ENCODE results near the gene SHBG.
"Not testable (repeated sequence)": the region's sequence is repeated elsewhere in the genome, so short reads cannot be mapped to it uniquely, and the experiment has no call there.

Gene SHBG

DNA sequence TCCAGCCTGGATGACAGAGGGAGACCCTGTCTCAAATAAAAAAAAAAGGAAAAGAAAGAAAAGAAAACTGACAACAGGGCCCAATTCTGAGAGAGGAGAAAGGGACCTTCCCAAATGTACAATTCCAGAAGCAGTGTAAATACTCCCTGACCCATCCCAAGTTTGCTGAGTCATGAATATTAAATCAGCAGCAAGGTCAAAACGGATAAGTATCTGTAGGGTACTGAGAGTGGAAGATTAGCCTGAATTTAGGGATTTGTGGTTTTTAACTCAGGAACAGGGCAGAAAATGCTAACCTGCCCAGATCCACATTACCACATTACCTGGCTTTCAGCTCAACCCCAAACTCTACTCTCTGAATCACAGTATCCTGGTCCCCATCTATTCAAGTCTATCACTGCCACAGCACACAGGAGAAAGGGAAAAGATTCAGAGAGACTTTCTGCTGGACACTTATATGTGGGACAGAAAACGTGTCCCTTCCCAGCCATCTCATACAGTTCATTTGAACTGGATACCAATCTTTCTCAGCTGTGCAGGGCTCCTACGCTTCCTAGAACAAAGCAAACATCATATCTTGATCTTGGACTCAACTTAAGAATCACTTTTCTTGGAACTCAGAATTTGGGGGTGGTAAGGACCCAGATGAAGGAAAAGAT lies 18.2 kb upstream of the SHBG start:
- DNase-seq (ENCODE audit: low read depth in 2 of 2, low spot score in 1 of 2) = no peak

DNA sequence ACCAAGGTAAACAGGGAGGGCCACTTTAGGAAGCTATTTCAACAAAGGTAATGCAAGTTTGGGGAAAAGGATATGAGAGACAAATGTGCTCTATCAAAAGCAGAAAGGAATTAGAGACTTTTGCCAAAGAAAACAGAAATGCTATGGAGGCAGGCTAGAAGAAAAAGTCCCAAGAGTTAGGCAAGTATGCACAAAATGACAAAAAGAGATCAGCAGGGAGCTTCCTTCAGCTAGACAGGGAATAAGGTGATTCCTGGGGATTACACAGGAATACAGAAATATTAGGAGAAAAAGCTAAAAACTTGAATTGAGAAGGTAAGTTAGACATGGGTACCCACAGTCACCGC lies 17.7 kb upstream of the SHBG start:
- DNase-seq (ENCODE audit: low read depth in 2 of 2, low spot score in 1 of 2) = no peak

DNA sequence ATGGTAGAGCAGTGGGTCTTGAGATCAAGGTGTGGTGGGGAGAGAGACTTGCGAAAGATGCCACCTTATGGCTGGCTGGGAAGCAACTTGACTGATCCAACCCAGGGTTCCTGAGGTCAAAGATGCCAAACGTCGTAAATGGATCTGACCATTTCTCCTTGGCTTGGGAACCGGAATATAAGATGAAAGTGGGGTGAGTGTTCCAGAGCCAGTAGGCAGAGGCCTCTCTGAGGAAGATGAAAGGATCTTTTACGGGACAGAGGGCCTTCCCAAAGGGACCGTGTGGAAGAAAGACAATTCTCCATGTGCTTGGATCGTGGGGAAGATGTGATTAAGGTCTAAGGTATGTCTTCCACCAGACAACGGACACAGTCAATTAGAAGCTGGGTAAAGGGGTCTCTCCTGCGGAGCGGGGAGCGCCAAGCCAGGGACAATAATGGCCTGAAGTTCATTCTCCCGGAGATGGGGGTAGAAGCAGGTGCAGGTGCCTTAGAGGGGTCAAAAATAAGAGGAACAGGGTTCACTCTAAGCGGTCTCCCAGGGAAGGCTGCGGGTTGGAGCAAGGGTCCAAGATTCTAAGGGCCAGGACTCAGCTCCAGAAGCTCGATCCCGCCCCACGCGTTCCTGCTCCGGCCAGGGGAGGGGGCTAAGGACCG lies 16.0 kb upstream of the SHBG start:
- DNase-seq (ENCODE audit: low read depth in 2 of 2, low spot score in 1 of 2) = no peak

DNA sequence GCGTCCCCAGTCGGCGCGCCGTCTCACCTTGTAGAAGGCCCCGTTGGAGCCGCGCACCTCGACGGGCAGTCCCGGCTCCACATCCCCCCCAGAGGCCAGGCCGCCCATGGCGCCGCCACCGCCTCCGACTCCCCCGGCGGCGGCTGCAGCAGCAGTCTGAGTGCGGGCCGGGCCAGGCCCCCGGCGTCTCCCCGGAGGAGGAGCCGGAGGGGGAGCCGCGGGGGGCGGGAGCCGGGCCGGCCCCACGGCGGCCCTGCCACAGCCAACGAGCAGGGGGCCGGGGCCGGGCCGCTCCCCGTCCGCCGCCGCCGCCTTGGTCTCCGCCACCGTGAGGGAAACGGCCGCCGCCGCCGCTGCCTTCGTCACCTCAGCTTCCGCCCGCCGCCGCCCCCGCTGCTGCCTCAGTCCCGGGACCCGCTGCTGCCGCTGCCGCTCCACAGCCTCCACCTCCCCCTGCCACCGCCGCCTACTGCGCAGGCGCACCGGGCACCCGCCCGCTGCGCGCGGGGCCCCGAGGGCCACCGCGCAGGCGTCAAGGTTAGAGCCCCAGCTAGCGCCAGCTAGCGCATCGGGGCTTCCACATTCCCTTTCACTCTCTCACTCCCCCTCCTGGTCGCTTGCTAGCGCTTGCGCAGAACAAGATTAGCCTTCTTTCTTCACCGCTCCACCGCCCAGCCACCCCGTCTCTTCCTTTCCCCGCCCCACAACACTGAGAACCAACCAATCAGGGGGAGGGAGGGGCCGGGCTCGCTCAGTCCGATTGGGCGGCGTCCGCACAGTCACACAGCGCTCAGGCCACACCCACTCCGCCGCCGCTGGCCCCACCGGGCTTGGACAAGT lies 15.3 kb upstream of the SHBG start, which contains the start of gene FXR2:
TSS of gene FXR2 (minus strand) at position 473 of the 840 bp plus-strand sequence. CDS start at position 108, 365 bp downstream.
- DNase-seq (ENCODE audit: low read depth in 2 of 2, low spot score in 1 of 2) = peak; percentile 94 to 97

DNA sequence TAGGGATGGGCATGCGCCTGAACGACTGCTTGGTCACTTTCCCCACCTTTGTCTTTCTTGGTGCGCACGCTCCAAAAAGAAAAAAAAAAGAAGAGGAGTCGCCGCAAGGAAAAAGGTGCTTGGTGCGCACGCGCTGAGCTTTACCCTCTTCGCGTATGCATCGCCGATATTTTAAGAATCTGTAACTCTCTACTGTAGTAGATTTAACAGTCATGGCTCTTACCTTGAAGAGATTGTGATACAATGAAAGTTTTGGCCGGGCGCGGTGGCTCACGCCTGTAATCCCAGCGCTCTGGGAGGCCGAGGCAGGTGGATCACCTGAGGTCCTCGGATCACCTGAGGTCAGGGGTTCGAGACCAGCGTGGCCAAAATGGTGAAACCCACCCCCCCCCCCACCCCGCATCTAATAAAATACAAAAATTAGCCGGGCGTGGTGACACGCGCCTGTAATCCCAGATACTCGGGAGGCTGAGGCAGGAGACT lies 14.6 kb upstream of the SHBG start:
- no peak for DNase-seq (ENCODE audit: low read depth in 2 of 2, low spot score in 1 of 2)

DNA sequence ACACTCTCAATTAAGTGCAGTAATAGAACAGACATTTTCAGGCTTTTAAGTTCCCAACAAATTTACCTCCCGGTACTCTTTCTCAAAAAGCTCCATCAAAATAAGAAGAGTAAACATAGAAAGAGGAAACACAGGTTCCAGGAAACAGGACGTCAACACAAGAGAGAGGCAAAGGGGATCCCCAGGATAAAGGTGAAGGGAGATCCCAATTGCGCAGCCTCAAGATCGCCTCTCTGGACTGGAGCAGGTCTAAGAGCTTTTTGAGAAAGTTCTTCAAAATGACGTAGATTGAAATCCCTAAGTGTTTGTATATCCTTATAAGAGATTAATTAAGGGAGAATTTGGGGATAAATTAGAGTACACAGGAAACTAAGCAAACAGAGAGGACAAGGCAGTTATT lies 11.3 kb upstream of the SHBG start:
- DNase-seq (ENCODE audit: low read depth in 2 of 2, low spot score in 1 of 2) = no peak

DNA sequence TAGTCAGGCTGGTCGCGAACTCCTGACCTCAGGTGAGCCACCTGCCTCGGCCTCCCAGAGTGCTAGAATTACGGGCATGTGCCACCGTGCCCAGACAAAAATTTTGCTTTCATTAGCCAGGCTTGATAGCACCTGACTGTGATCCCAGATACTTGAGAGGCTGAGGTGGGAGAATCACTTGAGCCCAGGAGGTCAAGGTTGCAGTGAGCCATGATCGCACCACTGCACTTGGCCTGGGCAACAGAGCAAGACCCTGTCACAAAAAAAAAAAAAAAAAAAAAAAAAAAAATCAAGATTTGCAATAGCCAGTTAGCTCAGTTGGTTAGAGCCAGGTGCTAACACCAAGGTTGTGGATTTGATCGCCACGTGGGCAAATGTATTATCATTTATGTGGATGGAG lies 9.1 kb upstream of the SHBG start:
- no peak for DNase-seq (ENCODE audit: low read depth in 2 of 2, low spot score in 1 of 2)

DNA sequence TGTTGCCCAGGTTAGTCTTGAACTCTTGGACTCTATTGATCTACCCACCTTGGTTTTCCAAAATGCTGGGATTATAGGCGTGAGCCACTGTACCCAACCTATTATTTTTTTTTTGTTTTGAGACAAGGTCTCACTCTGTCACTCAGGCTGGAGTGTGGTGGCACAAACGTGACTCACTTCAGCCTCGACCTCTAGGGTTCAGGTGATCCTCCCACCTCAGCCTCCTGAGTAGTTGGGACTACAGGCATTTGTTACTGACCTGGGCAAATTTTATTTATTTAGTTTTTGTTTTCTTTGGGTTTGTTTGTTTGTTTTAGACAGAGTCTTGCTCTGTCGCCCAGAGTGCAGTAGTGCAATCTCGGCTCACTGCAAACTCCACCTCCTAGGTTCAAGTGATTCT lies 6.3 kb upstream of the SHBG start:
- DNase-seq (ENCODE audit: low read depth in 2 of 2, low spot score in 1 of 2) = no peak

DNA sequence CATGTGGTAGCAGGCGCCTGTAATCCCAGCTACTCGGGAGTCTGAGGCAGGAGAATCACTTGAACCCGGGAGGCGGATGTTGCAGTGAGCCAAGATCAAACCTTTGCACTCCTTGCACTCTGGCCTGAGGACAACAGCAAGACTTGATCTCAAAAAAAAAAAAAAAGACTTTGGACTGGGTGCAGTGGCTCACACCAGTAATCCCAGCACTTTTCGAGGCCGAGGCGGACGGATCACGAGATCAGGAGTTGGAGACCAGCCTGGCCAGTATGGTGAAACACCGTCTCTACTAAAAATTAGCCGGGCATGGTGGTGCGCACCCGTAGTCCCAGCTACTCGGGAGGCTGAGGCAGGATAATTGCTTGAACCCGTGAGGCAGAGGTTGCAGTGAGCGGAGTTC lies 4.2 kb upstream of the SHBG start:
- not testable (repeated sequence) for DNase-seq (ENCODE audit: low read depth in 2 of 2, low spot score in 1 of 2)

DNA sequence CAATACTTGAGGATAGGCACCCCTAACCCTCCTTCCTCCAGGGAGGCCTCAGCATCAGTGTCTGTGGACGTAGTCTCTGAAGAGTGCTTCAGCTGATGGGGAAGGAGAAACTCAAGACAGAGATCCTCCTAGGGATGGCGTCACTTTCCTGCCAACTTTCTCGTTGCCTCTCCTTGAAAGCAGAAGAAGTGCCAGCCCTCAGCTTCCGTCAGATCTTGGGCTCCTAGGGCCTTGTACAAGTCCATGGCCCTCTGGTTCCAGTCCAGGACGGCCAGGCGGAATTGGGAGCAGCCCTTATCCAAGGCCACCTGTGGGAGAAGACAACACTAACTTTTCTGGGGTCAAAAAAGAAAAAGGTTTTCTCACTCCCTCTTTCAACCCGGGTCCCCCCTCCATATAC lies 3.6 kb upstream of the SHBG start:
- DNase-seq (ENCODE audit: low read depth in 2 of 2, low spot score in 1 of 2) = no peak

DNA sequence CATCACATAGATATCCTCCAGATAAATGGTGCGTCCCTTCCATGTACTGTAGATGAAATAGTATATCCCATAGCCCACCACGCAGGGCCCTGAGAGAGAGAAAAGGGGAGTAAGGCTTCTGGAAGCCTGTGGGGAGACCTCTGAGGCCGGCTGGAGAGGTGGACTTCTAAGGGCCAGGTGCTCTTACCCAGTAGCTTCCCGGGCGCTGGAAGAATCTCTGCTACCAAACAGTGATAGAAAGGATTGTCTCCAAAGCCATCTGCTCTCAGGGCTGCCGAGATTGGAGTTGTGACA lies 3.0 kb upstream of the SHBG start:
- DNase-seq (ENCODE audit: low read depth in 2 of 2, low spot score in 1 of 2) = no peak

DNA sequence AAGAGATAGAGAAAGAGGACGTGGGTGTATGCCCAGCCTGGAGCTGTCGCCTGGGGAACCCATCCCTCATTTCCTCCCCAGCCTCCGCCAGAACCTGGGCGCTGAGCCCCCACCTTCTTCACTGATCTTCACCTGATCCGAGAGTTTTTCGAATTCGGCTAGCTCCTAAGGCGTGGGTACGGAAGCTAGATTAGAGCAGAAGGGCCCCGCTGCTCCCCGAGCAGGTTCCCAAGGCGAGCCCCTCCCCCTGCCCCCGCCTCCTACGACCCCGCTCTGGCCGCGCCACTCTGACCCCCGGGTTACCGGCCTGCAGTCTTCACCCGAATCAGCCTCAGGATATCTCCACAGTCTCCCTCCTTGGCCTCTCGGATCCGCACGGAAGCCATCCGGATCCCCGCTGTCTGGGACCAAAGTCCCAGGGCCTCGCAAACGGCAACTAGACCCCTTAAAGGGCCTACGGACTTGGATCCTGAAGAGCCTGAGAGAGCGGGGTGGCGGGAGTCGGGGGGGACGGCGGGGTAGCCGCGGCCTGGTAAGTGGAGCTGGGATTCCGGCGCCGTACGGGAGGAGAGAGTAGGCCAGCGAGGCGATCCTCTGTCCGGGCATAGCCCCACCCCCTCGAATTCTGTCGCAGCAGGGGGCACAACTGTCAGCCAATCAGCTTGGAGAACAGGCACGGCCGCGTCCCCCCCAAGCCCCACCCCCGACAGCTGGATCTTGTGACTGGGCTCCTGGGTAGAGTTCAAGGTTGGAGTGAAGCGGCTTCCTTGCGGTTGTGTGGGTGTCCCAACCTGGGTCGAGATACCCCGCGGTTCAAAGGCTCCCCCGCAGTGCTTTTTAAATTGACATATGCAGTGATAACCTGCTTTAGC lies 2.4 kb upstream of the SHBG start, which contains the start of gene SAT2:
TSS of gene SAT2 (minus strand) at position 572 of the 872 bp plus-strand sequence. CDS start at position 386, 186 bp downstream.
- peak; percentile 70 to 73 for DNase-seq (ENCODE audit: low read depth in 2 of 2, low spot score in 1 of 2)

DNA sequence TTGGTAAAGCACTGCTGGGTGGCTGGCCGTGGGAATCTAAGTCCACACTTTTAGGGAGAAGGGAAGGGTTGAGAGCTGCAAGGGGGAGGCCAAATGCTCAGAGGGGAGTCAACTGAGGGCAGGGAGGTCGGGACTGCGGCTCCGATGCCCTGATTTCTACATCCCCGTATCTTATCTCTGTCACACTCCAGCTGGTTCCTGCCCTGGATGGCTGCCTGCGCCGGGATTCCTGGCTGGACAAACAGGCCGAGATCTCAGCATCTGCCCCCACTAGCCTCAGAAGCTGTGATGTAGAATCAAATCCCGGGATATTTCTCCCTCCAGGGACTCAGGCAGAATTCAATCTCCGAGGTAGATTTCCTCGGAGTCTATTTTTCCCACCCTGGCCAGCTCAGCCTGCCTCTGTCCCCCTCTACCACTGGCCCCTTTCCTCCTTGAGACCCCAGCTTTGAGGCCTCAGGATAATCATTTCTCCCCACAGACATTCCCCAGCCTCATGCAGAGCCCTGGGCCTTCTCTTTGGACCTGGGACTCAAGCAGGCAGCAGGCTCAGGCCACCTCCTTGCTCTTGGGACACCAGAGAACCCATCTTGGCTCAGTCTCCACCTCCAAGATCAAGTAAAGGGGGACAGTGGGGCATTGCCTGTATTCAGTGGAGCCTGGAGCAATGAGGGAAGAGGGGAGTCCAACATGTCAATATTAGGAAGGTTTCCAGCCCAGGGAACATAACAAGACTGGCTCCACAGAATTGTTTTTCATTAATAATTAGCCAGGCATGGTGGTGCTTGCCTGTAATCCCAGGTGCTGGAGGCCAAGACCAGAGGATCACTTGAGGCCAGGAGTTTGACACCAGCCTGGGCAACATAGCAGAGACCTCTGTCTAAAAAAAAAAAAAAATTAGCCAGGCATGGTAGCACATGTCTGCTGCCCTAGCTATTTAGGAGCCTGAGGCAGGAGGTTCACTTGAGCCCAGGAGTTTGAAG lies 1.8 kb downstream of the SHBG start:
- no peak for DNase-seq (ENCODE audit: low read depth in 2 of 2, low spot score in 1 of 2)

DNA sequence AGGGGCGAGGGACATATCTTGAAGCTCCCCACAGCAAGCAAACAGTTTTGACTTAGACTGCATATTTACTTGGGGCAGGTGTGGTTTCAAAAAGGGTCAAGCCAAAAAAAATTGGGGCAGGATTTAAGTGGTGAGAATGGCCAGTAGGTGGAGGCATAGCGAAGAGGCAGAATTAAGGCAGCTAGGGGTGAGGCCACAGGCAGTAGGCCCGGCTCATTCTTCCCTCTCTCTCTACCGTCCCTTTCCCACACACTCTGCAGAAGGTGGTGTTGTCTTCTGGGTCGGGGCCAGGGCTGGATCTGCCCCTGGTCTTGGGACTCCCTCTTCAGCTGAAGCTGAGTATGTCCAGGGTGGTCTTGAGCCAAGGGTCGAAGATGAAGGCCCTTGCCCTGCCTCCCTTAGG lies 2.6 kb downstream of the SHBG start:
- no peak for DNase-seq (ENCODE audit: low read depth in 2 of 2, low spot score in 1 of 2)

DNA sequence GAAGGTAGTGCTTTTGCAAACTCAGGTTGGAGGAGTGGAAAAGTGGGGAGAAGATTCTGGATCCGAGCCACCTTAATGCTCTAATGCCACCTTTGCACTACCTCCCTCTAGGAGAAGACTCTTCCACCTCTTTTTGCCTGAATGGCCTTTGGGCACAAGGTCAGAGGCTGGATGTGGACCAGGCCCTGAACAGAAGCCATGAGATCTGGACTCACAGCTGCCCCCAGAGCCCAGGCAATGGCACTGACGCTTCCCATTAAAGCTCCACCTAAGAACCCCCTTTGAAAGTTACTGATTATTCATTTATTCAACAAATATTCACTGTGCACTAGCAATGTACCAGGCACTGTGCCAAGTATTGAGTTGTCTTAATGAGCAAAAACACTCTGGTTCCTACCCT lies 3.2 kb downstream of the SHBG start:
- no peak for DNase-seq (ENCODE audit: low read depth in 2 of 2, low spot score in 1 of 2)

DNA sequence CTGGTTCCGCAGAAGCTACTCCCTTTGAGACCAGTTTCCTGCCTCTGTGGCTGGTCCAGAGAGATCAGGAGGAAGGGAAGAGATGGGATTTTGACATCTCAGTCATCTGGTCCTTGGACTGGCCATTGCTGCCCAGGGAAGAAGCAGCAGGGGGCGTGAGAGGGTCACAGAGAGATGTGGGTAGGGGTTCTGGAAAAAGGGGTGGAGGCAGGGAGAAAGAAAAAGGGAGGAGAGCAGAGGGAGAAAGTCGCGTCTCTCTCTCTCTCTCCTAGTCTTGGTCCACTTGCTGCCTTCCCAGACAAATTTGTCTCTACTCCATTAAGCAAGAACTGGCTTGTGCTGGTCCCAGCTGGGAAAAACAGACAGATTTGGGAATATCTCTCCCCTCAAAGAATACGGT lies 4.4 kb downstream of the SHBG start:
- DNase-seq (ENCODE audit: low read depth in 2 of 2, low spot score in 1 of 2) = no peak

DNA sequence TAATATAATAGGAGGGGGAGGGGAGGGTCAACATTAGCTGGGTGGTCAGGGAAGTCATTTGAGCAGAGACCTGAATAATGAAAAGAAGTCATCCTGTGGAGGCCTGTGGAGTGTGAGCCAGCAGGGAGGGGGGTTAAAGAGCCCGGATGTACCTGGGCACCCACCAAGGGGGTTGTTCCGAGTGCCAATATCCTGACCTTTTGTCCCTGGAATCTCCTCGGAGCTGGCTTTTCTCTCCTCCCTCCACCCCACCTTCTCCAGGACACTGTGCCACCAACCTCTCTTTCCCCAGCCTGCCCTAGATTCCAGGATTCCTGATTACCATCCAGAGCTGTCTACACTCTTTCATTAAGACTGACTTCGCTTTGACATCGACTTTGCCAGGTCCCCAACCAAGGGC lies 6.2 kb downstream of the SHBG start:
- DNase-seq (ENCODE audit: low read depth in 2 of 2, low spot score in 1 of 2) = no peak

DNA sequence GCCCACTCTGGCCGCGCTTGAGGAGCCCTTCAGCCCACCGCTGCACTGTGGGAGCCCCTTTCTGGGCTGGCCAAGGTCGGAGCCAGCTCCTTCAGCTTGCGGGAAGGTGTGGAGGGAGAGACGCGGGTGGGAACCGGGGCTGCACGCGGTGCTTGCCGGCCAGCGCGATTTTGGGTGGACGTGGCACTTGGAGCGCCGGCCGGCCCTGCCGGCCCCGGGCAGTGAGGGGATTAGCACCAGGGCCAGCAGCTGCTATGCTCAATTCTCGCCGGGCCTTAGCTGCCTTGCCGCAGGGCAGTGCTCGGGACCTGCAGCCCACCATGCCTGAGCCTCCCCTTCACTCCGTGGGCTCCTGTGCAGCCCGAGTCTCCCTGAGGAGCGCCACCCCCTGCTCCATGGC lies 10.8 kb downstream of the SHBG start:
- DNase-seq (ENCODE audit: low read depth in 2 of 2, low spot score in 1 of 2) = no peak

DNA sequence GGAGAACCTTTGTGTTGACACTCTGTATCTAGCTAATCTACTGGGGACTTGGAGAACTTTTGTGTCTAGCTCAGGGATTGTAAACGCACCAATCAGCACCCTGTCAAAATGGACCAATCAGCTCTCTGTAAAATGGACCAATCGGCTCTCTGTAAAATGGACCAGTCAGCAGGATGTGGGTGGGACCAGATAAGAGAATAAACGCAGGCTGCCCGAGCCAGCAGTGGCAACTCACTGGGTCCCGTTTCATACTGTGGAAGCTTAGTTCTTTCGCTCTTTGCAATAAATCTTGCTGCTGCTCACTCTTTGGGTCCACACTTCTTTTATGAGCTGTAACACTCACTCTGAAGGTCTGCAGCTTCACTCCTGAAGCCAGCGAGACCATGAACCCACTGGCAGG lies 11.7 kb downstream of the SHBG start:
- DNase-seq (ENCODE audit: low read depth in 2 of 2, low spot score in 1 of 2) = not testable (repeated sequence)

DNA sequence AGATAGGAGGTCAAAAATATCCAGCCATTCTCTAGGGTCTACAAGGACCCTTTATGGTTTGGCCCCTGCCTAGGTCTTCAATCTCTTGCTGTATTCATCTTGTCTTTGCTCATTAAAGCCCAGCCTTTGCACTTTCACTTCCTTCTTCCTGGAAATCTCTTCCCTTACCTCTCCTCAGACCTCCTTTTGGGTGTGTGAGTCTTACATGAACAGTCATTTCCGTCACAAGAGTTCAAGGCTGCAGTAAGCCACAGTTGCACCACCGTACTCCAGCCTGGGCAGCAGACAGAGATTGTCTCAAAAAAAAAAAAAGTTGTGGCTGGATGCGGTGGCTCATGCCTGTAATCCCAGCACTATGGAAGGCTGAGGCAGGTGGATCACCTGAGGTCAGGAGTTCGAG lies 14.8 kb downstream of the SHBG start:
- DNase-seq (ENCODE audit: low read depth in 2 of 2, low spot score in 1 of 2) = no peak

All from stimulated activated CD8-positive, alpha-beta memory T cell treated with anti-CD3 and anti-CD28 coated beads, Interleukin-4, amount 100 ng/mL, for 1 hour (primary cell).